Activated CD8-positive, alpha-beta T cell treated with anti-CD3 and anti-CD28 coated beads, Interleukin-2, amount 10 ng/mL, durations not matched to agents 7 days and 5 days (primary cell): ENCODE measurements around the gene IL1RAPL1. TPM values are rescaled to one million over a fixed set of nuclear protein-coding genes. Genes with fewer than 3 reads are reported as not detected.
"Not testable (repeated sequence)": the region's sequence is repeated elsewhere in the genome, so short reads cannot be mapped to it uniquely, and the experiment has no call there.

Source experiments
- ATAC-seq: fragments of 150-1000 bp; cut with Tn5 transposase; one replicate; pipeline ENCODE4 v1.10.0; 2021; ENCODE audit warnings: moderate library complexity
- CTCF ChIA-PET: fragments of 350-600 bp; sonication (Branson Sonifier 250); formaldehyde crosslinking; loops from one replicate; lab custom pipeline; 2021; ENCODE audit warnings: antibody characterized with exemption; lab: Charles Lee
- POLR2A ChIA-PET: fragments of 350-600 bp; sonication (Branson Sonifier 250); formaldehyde crosslinking; loops from one replicate; lab custom pipeline; 2021; ENCODE audit warnings: antibody characterized with exemption; lab: Charles Lee
- DNase-seq: peaks from one replicate; pipeline ENCODE4 v3.0.0-alpha.2; 2020
- H3K27ac Mint-ChIP-seq: one replicate; pipeline ENCODE4 v1.8.0; 2021; ENCODE audit warnings: mild to moderate bottlenecking, mixed read lengths
- H3K27me3 Mint-ChIP-seq: one replicate; pipeline ENCODE4 v1.8.0; 2021; ENCODE audit warnings: low read depth, mixed read lengths
- H3K36me3 Mint-ChIP-seq: one replicate; pipeline ENCODE4 v1.8.0; 2021; ENCODE audit warnings: low read depth, mixed read lengths
- H3K4me1 Mint-ChIP-seq: one replicate; pipeline ENCODE4 v1.8.0; 2021; ENCODE audit warnings: low read depth, mixed read lengths
- H3K4me3 Mint-ChIP-seq: one replicate; pipeline ENCODE4 v1.8.0; 2021; ENCODE audit warnings: mild to moderate bottlenecking, mixed read lengths
- H3K9me3 Mint-ChIP-seq: one replicate; pipeline ENCODE4 v1.8.0; 2022; ENCODE audit warnings: mixed read lengths; ENCODE audit not compliant: insufficient read depth
- total RNA-seq, 2 experiments: library from RNA; stranded (reverse); gene quantifications; one replicate each; pipeline ENCODE4 v1.2.3, GENCODE V29; 2021

Gene IL1RAPL1
- total RNA-seq, 2 experiments from 2014 or later: not detected

DNA sequence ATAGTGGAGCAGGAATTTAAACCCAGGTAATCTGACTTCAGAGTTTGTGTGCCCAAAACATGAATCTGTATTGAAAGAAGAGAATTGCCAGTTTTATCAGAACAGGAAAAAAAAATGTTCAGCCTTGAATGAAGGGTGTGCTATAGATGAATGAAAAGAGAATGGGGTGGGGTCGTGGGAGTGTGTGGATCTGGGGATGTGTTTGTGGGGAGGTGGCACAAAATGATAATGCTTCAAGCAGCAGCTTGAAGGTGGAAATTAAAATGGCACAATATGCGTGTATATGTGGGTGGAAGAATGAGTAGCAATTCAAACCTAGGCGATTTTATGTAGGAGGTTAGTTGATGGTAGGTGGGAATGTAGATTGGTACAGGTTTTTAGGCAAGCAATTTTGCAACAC is 122.2 kb downstream of the IL1RAPL1 start:
- no peaks in the 10 kb centered on the region for H3K36me3 Mint-ChIP-seq
- POLR2A ChIA-PET: no interaction called here
- ATAC-seq (no peak), DNase-seq (no peak)
- H3K27me3 Mint-ChIP-seq: no peaks in the 10 kb centered on the region
- no peak overlapping the region for H3K4me3 Mint-ChIP-seq
- CTCF ChIA-PET: no interaction called here
- H3K4me1 Mint-ChIP-seq: no peaks in the 10 kb centered on the region
- H3K9me3 Mint-ChIP-seq: no peaks in the 10 kb centered on the region
- H3K27ac Mint-ChIP-seq: no peak overlapping the region

DNA sequence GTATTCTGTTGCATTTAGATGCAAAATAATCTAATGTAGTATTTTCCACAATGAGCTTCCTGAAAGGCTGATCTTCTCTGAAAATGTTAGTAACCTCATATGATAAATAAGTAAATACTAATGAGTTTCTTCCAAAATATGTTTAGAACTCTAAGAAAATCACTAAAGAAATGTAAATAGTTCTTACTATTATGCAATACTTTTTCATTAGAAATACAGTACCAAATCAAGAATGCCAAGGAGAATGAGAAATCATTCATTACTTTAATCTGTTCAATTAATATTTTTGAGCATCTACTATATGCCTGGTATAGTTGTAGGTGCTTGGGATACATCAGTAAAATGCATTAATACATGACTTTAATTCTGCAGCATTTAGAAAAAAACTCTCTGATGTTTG is 130.6 kb downstream of the IL1RAPL1 start:
- H3K27me3 Mint-ChIP-seq: no peaks in the 10 kb centered on the region
- H3K36me3 Mint-ChIP-seq: no peaks in the 10 kb centered on the region
- ChIA-PET CTCF (no interaction called here), POLR2A (no interaction called here)
- ATAC-seq (no peak), DNase-seq (no peak)
- H3K27ac Mint-ChIP-seq: no peak overlapping the region
- H3K4me1 Mint-ChIP-seq: no peaks in the 10 kb centered on the region
- H3K4me3 Mint-ChIP-seq: no peak overlapping the region
- no peaks in the 10 kb centered on the region for H3K9me3 Mint-ChIP-seq

GRCh38 chrX:28718450-28718849 is 131.2 kb downstream of the IL1RAPL1 start:
- H3K4me1 Mint-ChIP-seq: no peaks in the 10 kb centered on the region
- no peaks in the 10 kb centered on the region for H3K36me3 Mint-ChIP-seq
- no peaks in the 10 kb centered on the region for H3K27me3 Mint-ChIP-seq
- no peak overlapping the region for H3K4me3 Mint-ChIP-seq
- H3K9me3 Mint-ChIP-seq: no peaks in the 10 kb centered on the region
- POLR2A ChIA-PET: no interaction called here
- no peak for ATAC-seq
- DNase-seq: no peak
- CTCF ChIA-PET: no interaction called here
- no peak overlapping the region for H3K27ac Mint-ChIP-seq

DNA sequence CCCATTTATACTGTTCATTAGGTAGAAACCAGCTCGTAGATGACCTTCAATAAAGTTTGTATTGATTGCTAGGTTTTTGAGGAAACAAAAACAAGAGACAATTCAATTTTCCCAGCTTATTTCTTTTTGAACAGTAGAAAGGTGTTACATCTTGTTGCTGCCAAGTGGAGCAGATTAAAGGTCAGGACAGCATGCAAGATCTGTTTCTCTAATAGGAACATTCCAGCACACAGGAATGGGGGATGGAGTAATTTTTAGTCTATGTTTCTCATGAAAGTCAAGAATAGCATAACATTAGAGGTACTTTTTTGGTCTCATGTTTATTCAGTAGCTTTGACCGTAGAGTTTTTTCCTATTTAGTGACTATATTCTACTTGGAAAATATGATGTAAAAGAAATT is 132.4 kb downstream of the IL1RAPL1 start:
- no peaks in the 10 kb centered on the region for H3K36me3 Mint-ChIP-seq
- ChIA-PET POLR2A (no interaction called here), CTCF (no interaction called here)
- no peak overlapping the region for H3K4me3 Mint-ChIP-seq
- H3K9me3 Mint-ChIP-seq: no peaks in the 10 kb centered on the region
- no peak for ATAC-seq
- no peaks in the 10 kb centered on the region for H3K4me1 Mint-ChIP-seq
- DNase-seq: no peak
- H3K27ac Mint-ChIP-seq: no peak overlapping the region
- H3K27me3 Mint-ChIP-seq: no peaks in the 10 kb centered on the region

DNA sequence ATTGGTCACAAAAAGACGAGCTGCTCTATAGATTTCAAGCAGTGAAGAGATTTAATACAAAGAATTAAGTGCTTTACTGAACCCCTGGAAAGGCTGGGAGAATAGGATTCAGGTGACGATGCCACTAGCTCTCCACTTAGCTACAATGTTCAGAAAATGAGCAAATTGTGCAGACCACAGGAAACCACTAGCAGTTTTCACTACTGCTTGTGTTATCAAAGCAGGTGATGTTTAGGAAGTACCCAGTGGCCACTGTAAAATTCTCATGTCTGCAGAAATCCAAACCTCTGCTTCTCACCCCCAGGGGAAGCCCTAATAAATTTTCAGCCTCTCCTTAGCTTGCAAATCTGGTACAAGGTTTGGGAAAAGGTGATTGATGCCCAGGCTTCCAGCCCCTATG is 165.1 kb downstream of the IL1RAPL1 start:
- ChIA-PET POLR2A (no interaction called here), CTCF (no interaction called here)
- no peaks in the 10 kb centered on the region for H3K4me1 Mint-ChIP-seq
- H3K9me3 Mint-ChIP-seq: no peaks in the 10 kb centered on the region
- H3K27me3 Mint-ChIP-seq: no peaks in the 10 kb centered on the region
- ATAC-seq: no peak
- no peaks in the 10 kb centered on the region for H3K36me3 Mint-ChIP-seq
- H3K4me3 Mint-ChIP-seq: no peak overlapping the region
- no peak for DNase-seq
- no peak overlapping the region for H3K27ac Mint-ChIP-seq

- ChIA-PET CTCF (no interaction called here), POLR2A (no interaction called here)
Observed at GRCh38 chrX:28756175-28756574, 168.9 kb downstream of the IL1RAPL1 start.

GRCh38 chrX:28756647-28757046 is 169.4 kb downstream of the IL1RAPL1 start:
- ChIA-PET CTCF (no interaction called here), POLR2A (no interaction called here)
- no peaks in the 10 kb centered on the region for H3K27me3 Mint-ChIP-seq
- H3K36me3 Mint-ChIP-seq: no peaks in the 10 kb centered on the region
- H3K9me3 Mint-ChIP-seq: peaks cover 9% of the 10 kb centered on the region
- DNase-seq (no peak), ATAC-seq (no peak)
- H3K4me1 Mint-ChIP-seq: no peaks in the 10 kb centered on the region
- no peak overlapping the region for H3K27ac Mint-ChIP-seq
- H3K4me3 Mint-ChIP-seq: no peak overlapping the region

More at GRCh38 chrX:28756175-28756574, 168.9 kb downstream of the IL1RAPL1 start:
- Mint-ChIP-seq H3K4me3 (no peak overlapping the region), H3K36me3 (no peaks in the 10 kb centered on the region), H3K27me3 (no peaks in the 10 kb centered on the region), H3K4me1 (no peaks in the 10 kb centered on the region), H3K27ac (no peak overlapping the region), H3K9me3 (peaks cover 9% of the 10 kb centered on the region)
- DNase-seq (no peak), ATAC-seq (no peak)

DNA sequence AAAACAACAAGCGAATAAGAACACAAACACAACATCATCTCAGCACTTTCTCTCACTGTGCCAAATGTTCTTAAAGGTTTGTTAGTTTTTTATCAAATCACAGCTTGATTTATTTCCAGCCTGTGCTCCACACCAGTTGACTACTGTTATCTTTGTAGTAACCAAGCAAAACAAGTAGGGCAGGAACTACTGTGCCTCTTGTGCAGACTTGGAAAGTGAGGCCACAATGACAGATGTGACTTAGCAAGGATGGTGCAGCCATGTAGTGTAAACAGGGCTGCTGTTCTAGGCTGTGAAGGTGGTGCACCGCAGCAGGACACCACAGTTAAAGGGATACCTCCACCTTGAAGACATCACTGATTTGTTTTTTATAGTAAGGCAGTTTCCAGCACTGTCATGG is 170.0 kb downstream of the IL1RAPL1 start:
- DNase-seq (no peak), ATAC-seq (no peak)
- Mint-ChIP-seq H3K27me3 (no peaks in the 10 kb centered on the region), H3K36me3 (no peaks in the 10 kb centered on the region), H3K4me3 (no peak overlapping the region), H3K27ac (no peak overlapping the region), H3K9me3 (peaks cover 9% of the 10 kb centered on the region), H3K4me1 (no peaks in the 10 kb centered on the region)
- ChIA-PET POLR2A (no interaction called here), CTCF (no interaction called here)

GRCh38 chrX:28766561-28766960 is 179.3 kb downstream of the IL1RAPL1 start:
- ATAC-seq, H3K4me3 Mint-ChIP-seq, DNase-seq, H3K9me3 Mint-ChIP-seq, H3K4me1 Mint-ChIP-seq, CTCF ChIA-PET, H3K27me3 Mint-ChIP-seq, H3K36me3 Mint-ChIP-seq, H3K27ac Mint-ChIP-seq, POLR2A ChIA-PET: not testable (repeated sequence)

GRCh38 chrX:28773807-28774206 is 186.6 kb downstream of the IL1RAPL1 start:
- H3K27ac Mint-ChIP-seq: no peak overlapping the region
- ChIA-PET CTCF (no interaction called here), POLR2A (no interaction called here)
- no peak overlapping the region for H3K4me3 Mint-ChIP-seq
- DNase-seq: no peak
- no peaks in the 10 kb centered on the region for H3K36me3 Mint-ChIP-seq
- ATAC-seq: no peak
- H3K4me1 Mint-ChIP-seq: no peaks in the 10 kb centered on the region
- no peaks in the 10 kb centered on the region for H3K9me3 Mint-ChIP-seq
- H3K27me3 Mint-ChIP-seq: no peaks in the 10 kb centered on the region

- no peaks in the 10 kb centered on the region for H3K27me3 Mint-ChIP-seq
- H3K9me3 Mint-ChIP-seq: peaks cover 6% of the 10 kb centered on the region
- H3K4me3 Mint-ChIP-seq: no peak overlapping the region
- no peaks in the 10 kb centered on the region for H3K36me3 Mint-ChIP-seq
- POLR2A ChIA-PET: no interaction called here
- ATAC-seq (no peak), DNase-seq (no peak)
- CTCF ChIA-PET: no interaction called here
- no peak overlapping the region for H3K27ac Mint-ChIP-seq
- no peaks in the 10 kb centered on the region for H3K4me1 Mint-ChIP-seq
Observed at GRCh38 chrX:28787206-28787605, 200.0 kb downstream of the IL1RAPL1 start.

DNA sequence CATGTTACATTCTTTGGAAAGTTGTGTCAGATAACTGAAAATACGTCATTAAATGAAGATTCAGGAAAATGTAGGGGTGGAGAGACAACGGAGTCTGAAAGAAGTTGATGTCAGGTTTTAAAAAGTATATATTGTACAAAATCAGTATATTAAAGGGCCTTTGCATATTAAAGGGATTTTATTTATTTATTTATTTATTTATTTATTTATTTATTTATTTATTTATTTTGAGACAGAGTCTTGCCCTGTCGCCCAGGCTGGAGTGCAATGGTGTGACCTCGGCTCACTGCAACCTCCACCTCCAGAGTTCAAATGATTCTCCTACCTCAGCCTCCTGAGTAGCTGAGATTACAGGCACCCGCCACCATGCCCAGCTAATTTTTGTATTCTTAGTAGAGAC is 213.4 kb downstream of the IL1RAPL1 start:
- POLR2A ChIA-PET, H3K4me1 Mint-ChIP-seq, H3K4me3 Mint-ChIP-seq, H3K27me3 Mint-ChIP-seq, H3K27ac Mint-ChIP-seq, DNase-seq, ATAC-seq, H3K36me3 Mint-ChIP-seq, H3K9me3 Mint-ChIP-seq, CTCF ChIA-PET: not testable (repeated sequence)

DNA sequence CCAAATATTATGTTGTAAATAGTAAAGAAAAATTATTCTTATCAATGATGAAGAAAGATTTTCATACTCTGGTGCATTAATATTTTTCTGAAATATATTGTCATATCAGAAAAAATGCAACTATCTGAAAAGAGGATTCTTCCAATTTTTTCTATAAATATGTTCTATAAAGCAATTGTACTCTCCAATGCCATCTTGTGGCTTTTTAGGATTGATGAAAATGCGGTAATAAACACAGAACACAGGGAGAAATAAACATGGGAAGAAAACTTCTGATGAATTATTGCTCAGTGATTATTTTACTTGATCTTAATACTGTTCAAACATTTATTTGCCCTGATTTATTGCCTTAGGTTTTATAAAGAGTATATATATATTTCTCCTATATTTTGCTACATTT is 215.4 kb downstream of the IL1RAPL1 start:
- no peaks in the 10 kb centered on the region for H3K4me1 Mint-ChIP-seq
- H3K9me3 Mint-ChIP-seq: peaks cover 4% of the 10 kb centered on the region
- H3K36me3 Mint-ChIP-seq: no peaks in the 10 kb centered on the region
- H3K4me3 Mint-ChIP-seq: no peak overlapping the region
- no peak overlapping the region for H3K27ac Mint-ChIP-seq
- DNase-seq (no peak), ATAC-seq (no peak)
- POLR2A ChIA-PET: no interaction called here
- no peaks in the 10 kb centered on the region for H3K27me3 Mint-ChIP-seq
- CTCF ChIA-PET: no interaction called here
